Fibroblast of skin of right quadriceps (primary cell): ENCODE measurements around the gene SURF2.
"Not testable (repeated sequence)": the region's sequence is repeated elsewhere in the genome, so short reads cannot be mapped to it uniquely, and the experiment has no call there.

Source experiments
- DNase-seq: peaks from one replicate; pipeline ENCODE4 v3.0.0-alpha.2; 2013

SURF2 gene

DNA sequence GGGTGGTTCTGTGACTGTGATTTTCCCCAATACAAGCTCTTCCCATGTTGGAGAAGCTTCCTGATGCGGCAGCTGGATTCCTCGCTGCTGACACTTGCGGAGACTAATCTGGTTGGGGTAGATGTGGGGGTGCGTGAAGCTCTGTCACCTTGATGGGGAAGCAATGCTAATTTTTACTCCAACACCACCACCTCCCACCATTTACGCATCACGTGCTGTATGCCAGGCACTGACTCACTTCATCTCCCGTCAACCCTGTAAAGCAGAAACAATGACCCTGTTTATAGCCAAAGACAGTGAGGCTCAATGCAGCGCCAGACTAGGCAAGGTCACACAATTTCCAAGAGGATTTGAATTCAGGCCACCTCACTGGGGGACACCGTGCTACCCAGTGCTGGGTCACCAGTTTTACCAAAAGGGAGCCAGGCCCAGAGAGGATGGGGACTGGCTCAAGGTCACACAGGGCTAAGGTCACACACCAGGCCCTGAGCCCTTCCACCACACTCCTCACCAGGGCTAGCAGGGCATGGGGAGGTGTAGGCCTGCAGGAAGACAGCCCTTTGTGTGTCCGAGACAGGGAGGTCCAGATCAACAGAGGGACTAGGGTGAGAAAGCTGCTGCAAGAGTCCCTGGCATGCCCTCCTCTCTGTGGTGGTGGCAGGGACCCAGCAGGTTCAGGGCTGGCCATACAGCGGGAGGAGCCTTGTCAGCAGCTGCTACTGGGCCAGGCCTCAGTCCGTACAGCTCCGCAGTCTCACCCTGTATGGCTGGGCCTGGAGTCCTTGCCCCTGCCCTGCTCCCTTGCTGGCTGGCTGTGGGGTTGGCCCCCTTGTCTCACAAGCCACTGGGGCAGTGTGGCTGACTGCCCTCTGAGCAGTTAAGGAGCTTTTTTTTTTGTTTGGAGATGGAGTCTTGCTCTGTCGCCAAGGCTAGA lies 23.1 kb downstream of the SURF2 start:
- no peak for DNase-seq

DNA sequence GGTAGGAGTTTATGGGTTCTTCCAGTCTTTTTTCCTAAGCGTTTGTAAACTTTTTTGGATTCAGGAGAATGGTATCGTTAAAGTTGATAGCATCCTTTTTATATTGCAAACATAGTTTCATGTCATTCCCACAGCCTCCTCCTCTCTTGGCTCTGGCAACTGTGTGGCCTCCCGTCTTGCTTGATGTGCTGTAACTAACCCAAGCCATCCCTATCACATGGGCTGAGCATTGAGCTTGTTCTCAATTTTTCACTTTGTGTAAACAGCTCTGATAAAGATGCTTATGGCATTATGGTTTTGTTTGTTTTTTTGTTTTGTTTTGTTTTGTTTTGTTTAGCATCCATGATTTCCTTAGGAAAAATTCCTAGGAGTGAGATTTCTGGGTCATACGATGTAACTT lies 24.4 kb downstream of the SURF2 start:
- no peak for DNase-seq

DNA sequence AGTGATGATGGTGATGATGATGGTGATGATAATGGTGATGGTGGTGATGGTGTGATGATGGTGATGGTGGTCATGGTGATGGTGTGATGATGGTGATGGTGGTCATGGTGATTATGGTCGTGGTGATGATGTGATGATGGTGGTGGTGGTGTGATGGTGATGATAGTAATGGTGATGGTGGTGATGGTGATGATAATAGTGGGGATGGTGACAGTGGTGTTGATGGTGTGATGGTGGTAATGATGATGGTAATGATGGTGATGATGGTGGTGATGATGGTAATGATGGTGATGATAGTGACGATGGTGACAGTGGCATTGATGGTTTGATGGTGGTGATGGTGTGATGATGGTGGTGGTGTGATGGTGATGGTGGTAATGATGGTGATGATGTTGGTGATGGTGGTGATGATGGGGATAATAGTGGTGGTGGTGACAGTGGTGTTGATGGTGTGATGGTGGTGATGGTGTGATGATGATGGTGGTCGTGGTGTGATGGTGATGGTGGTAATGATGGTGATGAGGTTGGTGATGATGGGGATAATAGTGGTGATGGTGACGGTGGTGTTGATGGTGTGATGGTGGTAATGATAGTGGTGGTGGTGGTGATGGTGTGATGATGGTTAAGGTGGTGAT lies 26.3 kb downstream of the SURF2 start:
- no peak for DNase-seq

DNA sequence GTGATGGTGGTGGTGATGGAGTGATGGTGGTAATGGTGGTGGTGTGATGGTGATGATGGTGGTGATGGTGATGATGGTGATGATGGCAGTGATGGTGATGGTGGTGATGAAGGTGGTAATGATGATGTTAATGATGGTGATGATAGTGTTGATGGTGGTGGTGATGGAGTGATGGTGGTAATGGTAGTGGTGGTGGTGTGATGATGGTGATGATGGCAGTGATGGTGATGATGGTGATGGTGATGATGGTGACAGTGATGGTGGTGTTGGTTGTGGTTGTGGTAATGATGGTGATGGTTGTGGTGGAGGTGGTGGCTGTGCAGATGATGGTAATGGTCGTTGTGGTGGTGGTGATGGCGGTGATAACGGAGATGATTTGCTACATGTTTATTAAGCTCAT lies 27.1 kb downstream of the SURF2 start:
- no peak for DNase-seq

DNA sequence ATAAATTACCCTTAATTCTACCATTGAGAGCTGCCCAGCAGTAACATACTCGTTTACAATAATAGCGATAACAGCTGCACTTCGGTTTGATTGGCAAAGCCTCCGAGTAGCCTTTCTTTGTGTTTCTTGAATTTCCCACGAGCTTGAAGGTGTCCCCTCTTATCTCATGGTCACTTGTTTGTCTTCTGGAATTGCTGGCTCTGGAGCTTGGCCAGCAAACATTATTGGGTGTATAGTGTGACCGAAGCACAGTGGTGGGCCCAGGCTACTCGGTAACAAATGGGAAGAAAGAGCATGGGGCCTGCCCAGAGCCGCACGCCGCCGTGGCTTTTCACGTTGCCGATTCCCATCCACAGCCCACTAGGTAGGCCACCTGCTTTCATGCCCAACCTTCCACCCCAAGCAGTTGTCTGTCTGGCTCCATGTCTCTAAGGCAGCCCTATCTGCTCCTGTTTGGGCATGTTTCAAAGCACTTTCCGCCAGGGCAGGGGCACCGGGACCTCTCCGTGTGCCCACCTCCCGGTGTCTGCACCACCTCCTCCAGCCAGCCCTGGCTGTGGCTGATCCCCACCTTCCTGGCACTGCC lies 28.5 kb downstream of the SURF2 start:
- no peak for DNase-seq

DNA sequence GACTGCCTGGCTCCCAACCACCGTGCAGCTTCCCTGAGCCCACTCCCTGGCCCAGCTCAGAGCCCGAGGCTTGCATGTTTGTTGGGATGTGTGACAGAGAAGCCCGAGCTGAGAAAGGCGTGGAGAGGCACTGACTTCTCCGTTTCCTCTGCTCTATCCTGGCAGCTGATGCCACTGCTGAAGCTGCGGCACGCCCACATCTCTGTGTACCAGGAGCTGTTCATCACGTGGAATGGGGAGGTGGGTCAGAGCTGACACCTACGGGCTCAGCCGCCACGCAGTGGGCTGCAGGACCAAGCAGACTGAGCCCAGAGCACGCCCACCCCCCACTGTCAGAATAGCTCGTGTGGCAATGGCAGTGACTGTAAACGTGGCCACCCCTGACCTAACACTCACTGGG lies 29.1 kb downstream of the SURF2 start:
- no peak for DNase-seq

DNA sequence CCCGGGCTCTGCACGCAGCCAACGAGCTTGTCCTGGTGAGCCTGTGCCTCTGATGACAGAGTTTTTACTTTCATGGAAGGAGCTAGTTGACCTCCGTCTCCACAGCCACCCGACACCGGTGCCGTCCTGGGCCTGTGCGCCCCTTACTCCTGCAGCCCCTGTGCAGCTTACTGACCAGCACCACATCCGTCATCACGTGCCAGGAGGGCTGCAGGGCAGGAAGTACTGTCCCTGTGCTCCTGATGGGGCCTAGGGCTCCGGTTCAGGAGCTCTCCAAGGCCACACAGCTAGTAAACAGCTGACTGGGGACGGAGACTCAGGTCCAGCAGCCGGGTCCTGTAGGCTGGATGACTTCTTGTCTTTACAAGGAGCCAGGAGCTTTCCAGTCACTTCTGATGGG lies 30.0 kb downstream of the SURF2 start:
- no peak for DNase-seq

DNA sequence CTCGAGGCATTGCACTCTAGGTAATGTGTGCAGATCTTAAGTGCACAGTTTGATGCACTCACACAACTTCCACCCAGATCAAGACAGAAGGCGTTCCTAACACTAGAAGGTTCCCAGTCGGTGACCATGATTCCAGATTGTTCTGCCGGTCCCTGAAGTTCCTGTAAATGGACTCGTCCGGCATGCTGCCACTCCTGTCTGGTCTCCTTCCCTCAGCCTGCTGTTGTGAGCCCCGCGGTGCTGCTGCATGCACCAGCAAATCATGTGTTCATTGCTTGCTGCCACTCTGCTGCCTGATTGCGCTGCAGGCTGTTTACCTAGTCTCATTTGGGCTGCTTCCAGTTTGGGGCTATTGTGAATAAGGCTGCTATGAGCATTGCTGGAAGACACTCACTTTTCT lies 31.3 kb downstream of the SURF2 start:
- DNase-seq = no peak

DNA sequence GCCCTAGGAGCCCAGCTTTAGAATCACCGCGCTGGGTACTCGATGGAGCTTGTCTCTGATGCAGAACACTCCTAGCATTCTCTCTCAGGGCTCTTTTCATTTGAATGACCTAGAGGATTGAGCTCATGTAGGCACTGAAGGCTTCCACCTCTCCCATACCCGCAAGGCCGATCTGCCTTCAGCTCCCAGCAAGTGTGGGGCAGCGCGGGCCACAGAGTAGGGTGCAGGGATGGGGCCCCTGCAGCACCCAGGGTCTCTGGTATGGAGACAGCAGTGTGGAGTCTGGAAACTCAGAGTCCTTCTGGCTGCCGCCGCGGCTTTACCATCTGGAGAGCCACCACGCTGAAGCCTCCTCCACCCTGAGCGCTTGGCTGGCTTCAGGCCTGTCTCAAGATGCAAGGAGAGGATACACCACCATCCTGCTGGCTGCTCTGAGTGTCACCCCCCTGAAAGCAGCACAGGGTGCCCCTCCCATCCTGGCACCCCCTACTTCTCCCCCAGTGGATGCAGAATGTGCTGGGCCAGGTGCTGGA lies 32.7 kb downstream of the SURF2 start:
- DNase-seq = no peak

DNA sequence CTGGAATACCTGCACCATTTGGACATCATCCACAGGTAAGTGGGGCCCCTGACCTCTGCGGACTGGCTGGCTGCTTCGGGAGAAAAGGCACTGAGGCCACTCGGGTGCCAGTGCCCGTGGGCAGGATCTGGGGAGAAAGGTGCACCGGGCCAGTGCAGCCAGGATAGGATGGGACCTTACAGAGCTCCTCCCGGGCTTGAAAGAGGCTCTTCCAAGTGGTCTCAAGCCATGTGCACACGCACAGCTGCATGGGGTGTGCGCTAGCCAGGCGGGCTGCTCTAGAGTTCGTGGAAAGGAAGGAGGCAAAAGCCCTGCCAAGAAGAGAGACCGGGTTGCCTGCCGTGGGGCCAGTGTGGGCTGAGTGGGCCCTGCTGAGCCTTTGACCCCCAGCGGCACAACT lies 33.2 kb downstream of the SURF2 start:
- no peak for DNase-seq

DNA sequence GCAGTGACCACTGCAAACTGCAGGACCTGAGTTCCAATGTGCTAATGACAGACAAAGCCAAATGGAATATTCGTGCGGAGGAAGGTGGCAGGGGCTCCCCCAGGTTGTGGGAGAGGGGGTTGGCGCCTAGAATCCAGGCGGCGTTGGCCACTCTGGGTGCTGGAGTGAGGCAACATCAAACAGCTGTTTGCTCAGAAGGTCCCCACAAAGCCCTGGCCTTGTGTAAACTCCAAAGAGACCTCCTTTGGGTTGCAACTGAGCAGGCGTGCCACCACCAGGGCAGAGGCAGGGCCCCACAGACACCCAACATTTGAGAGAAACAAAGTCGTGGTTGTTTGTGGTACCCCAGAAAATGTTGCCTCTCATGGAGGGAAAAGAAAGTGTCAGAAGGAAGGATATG lies 34.4 kb downstream of the SURF2 start:
- DNase-seq = no peak

DNA sequence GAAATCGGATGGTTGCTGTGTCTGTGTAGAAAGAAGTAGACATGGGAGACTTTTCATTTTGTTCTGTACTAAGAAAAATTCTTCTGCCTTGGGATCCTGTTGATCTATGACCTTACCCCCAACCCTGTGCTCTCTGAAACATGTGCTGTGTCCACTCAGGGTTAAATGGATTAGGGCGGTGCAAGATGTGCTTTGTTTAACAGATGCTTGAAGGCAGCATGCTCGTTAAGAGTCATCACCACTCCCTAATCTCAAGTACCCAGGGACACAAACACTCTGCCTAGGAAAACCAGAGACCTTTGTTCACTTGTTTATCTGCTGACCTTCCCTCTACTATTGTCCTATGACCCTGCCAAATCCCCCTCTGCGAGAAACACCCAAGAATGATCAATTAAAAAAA lies 35.1 kb downstream of the SURF2 start:
- DNase-seq = not testable (repeated sequence)

DNA sequence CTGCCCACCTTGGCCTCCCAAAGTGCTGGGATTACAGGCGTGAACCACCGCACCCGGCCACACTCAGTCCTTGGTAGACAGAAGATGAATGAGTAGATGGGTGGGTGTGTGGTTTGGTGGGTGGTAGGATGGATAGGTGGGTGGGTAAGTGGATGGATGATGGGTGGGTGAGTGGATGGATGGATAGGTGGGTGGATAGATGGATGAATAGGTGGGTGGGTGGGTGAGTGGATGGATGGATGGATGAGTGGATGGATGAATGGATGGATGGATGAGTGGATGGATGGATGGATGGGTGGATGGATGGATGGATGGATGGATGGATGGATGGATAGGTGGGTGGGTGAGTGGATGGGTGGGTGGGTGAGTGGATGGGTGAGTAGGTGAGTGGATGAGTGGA lies 36.0 kb downstream of the SURF2 start:
- not testable (repeated sequence) for DNase-seq

DNA sequence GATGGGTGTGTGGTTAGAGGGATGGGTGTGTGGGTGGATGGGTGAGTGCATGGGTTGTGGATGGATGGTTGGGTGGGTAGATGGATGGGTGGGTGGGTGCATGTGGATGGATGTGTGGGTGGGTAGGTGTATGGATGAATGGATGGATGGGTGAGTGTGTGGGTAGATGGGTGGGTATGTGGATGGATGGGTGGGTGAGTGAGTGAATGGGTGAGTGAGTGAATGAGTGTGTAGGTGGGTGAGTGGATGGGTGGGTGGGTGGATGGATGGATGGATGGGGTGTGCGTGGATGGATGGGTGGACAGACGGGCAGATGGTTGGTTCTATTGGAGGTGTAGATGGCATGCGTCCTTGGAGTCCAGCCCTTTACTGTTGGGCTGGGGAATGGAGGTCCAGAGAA lies 37.0 kb downstream of the SURF2 start:
- DNase-seq = no peak

DNA sequence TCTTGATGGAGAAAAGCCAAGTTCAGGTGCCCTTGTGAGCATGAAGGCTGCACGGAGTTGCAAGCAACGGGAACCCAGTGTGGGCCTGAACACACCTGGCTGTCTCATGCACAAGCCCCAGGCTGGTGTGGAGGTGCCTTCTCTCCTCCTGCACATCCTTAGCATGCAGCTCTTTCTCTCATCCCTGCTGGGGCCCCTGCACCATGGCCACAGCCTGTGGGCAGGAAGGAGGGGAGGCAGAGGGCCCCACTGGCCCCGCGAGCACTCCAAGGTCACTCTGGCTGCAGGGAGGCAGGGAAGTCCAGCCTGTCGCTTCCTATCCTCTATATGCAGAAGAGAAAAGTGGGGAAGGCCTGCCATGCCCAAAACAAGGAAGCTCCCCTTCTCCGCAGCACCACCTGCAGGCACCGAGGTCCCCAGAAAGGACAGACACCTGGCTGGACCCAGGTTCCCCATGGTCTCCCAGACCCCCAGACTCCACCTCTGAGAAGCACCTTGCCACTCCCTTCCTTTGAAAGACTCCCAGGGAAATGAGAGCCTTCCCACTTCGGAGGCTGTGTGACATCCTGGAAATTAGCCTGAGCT lies 38.4 kb downstream of the SURF2 start:
- no peak for DNase-seq

DNA sequence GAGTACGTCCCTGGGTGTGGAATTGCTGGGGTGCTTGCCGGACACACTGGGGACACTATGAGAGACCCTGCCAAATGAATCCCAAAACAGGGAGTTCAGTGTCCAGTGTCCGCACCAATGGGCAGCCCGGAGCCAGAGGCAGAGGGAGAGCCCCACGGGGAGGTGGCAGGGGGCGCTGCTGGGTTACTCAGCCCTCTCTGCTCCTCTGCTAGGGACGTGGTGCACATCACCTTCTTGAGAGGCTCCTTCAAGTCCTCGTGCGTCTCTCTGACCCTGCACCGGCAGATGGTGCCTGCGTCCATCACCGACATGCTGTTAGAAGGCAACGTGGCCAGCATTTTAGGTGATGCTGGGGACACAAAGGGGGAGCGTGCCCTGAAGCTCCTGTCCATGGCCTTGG lies 40.6 kb downstream of the SURF2 start:
- no peak for DNase-seq

DNA sequence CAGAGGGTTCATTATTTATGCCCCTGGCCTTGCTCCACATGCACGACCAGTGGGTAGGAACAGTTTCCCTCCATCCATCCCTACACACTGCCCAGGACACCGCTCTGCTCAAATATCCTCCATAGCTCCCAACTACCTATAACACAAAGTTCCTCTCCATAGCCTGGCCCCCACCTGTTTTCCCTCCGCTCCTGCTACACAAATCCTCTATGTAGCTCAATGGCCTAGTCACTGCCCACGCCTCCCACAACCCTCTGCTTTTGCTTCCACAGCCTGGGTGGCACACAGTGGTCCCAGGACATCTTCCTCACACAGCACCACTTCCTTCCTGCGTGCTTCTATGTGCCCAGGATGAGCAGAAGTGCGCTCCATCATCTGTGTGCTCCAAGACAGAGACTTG lies 41.0 kb downstream of the SURF2 start:
- no peak for DNase-seq

DNA sequence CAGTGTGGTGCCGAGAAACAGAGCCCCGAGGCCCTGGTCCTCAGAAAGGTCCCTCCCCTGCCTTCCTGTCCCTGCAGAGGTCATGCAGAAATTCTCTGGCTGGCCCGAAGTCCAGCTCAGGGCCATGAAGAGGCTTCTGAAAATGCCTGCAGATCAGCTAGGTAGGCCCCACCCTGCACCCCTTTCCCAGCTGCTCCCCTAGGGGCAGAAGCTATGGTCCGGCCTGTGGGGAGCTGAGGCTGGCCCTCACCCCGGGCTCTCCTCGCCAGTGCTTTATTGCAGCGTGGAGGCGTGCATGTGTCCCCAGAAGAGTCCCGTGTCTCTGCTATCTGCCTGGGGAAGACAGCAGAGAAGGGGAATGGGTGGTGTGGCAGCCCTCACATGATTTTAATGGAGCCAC lies 41.5 kb downstream of the SURF2 start:
- DNase-seq = no peak

DNA sequence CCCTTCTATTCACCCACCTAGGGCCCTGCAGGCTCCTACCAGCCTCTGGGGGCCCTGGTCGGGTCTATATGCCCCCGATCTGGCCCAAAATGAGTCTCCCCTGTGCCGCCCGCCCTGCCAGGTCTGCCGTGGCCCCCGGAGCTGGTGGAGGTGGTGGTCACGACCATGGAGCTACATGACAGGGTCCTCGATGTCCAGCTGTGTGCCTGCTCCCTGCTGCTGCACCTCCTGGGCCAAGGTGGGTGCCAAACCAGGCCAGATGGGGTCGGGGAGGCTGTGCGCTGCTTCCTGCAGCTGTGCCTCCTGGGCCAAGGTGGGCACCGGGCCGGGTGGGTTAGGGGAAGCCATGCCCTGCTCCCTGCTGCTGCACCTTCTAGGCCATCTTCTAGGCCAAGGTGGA lies 43.9 kb downstream of the SURF2 start:
- no peak for DNase-seq

DNA sequence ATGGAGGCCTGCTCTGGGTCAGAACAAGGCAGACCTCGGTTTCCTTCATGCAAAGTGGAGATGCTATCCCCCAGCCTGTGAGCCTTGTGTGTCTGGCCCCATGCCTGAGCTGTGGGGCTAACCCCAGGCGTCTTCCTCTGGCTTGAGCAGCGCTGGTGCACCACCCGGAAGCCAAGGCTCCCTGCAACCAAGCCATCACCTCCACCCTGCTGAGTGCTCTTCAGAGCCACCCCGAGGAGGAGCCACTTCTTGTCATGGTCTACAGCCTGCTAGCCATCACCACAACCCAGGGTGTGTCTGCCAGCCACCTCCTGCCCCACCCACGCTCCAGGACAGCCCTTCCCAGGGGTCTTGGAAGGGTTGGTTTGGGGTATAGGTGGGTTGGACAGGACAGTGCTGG lies 45.2 kb downstream of the SURF2 start:
- no peak for DNase-seq

DNA sequence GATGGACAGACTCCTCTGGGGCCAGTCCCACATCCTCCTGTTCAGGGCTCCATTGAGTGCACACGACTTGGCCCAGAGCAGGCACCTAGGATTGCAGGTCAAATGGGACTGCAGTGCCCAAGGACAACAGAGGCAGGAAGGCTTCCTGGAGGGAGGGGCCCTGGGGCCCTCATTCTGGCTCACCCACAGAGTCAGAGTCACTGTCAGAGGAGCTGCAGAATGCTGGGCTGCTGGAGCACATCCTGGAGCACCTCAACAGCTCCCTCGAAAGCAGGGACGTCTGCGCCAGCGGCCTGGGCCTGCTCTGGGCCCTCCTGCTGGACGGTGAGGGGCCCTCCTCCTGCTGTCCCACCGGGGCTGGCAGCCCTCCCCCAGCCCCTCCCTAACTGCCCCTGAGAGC lies 46.3 kb downstream of the SURF2 start:
- DNase-seq = no peak

DNA sequence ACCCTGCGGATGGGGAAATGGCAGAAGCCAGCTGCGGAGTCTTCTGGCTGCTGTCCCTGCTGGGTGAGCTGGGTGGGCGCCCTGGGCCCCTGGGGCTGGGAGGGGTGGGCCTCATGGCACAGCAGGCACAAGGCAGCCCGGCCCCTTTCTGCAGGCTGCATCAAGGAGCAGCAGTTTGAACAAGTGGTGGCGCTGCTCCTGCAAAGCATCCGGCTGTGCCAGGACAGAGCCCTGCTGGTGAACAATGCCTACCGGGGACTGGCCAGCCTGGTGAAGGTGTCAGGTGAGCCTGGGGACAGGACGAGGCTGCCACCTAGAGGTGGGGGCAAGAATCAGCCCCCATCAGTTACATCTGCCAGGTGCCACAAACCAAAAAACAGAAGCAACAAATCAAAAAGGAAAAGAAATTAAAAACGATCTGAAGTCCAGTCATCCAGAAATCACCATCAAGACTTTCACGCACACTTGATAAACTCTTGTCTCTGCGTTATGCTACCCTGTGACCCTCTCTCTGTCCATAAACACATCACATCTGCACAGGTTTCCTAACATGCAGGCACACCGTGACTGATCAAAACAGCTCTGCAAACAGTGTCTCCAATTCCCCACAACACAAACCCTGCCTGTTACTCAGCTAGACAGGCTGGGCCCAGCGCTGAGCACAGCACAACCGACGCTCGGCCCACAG lies 47.6 kb downstream of the SURF2 start:
- no peak for DNase-seq

DNA sequence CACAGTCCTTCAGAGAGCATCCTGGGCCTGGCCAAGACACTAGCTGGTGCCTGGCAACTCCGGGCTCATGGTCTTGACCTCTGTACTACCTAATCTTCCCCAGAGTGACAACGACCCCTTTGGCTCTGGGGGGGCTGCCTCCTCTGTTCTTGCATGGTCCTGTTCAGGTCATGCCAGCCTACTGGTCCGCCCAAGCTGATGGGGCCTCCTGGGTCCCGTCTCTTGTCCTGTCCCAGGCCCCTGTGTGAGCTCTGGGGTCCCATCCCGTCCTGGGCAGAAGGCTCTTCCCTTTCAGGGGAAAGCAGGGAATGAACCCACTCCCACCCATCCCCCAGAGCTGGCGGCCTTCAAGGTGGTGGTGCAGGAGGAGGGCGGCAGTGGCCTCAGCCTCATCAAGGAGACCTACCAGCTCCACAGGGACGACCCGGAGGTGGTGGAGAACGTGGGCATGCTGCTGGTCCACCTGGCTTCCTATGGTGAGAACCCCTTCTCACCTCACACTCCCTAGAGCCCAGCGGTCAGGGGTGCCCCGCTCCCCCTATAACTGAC lies 48.2 kb downstream of the SURF2 start:
- DNase-seq = no peak
